Ishikawa (cell line): ENCODE measurements around the gene OVOL3.

Source experiments
- CEBPB ChIP-seq: IDR thresholded peaks from 2 replicates; pipeline ENCODE4 v1.6.1; 2012
- EP300 ChIP-seq: IDR thresholded peaks from 2 replicates; pipeline ENCODE4 v1.6.1; 2012; ENCODE audit warnings: borderline replicate concordance
- FOXM1 ChIP-seq: IDR thresholded peaks from 2 replicates; pipeline ENCODE4 v1.6.1; 2012; ENCODE audit warnings: low read depth, borderline replicate concordance
- NFIC ChIP-seq: IDR thresholded peaks from 2 replicates; pipeline ENCODE4 v1.6.1; 2012
- RAD21 ChIP-seq: IDR thresholded peaks from 2 replicates; pipeline ENCODE4 v1.6.1; 2012; ENCODE audit warnings: low read depth
- REST ChIP-seq: IDR thresholded peaks from 2 replicates; pipeline ENCODE4 v1.6.1; 2012; ENCODE audit warnings: low read depth, mild to moderate bottlenecking
- TAF1 ChIP-seq: IDR thresholded peaks from 2 replicates; pipeline ENCODE4 v1.6.1; 2012; ENCODE audit warnings: low read depth, mild to moderate bottlenecking
- TCF12 ChIP-seq: IDR thresholded peaks from 2 replicates; pipeline ENCODE4 v1.6.1; 2012; ENCODE audit warnings: low read depth
- TEAD4 ChIP-seq: IDR thresholded peaks from 2 replicates; pipeline ENCODE4 v1.6.1; 2012
- YY1 ChIP-seq: IDR thresholded peaks from 2 replicates; pipeline ENCODE4 v1.6.1; 2012; ENCODE audit warnings: low read depth
- ZBTB7A ChIP-seq: IDR thresholded peaks from 2 replicates; pipeline ENCODE4 v1.6.1; 2012; ENCODE audit warnings: low read depth
- TF ChIP-seq, protein P1 (sequence below): IDR thresholded peaks from 2 replicates; pipeline ENCODE4 v1.6.1; 2012
- TF ChIP-seq, protein P2 (sequence below): IDR thresholded peaks from 2 replicates; pipeline ENCODE4 v1.6.1; 2012

GRCh38 chr19:36072081-36072480 is 38.9 kb upstream of the OVOL3 start:
- TF ChIP-seq, protein P1, sequence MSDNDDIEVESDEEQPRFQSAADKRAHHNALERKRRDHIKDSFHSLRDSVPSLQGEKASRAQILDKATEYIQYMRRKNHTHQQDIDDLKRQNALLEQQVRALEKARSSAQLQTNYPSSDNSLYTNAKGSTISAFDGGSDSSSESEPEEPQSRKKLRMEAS: no peak
- TF ChIP-seq RAD21: no peak
- TF ChIP-seq YY1: no peak
- no peak for TF ChIP-seq EP300
- TF ChIP-seq, protein P2, sequence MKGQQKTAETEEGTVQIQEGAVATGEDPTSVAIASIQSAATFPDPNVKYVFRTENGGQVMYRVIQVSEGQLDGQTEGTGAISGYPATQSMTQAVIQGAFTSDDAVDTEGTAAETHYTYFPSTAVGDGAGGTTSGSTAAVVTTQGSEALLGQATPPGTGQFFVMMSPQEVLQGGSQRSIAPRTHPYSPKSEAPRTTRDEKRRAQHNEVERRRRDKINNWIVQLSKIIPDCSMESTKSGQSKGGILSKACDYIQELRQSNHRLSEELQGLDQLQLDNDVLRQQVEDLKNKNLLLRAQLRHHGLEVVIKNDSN: no peak
- no peak for TF ChIP-seq TAF1
- no peak for TF ChIP-seq CEBPB
- TF ChIP-seq REST: no peak
- TF ChIP-seq NFIC: no peak
- no peak for TF ChIP-seq TCF12
- TF ChIP-seq TEAD4: no peak
- TF ChIP-seq ZBTB7A: no peak
- no peak for TF ChIP-seq FOXM1
